ENCODE data around the gene HMGCS1.

Gene HMGCS1

GRCh38 chr5:43304525-43304924, 8.7 kb downstream of the HMGCS1 start:
- H3K27ac ChIP-seq: no peak overlapping the region
- TF ChIP-seq CTCF (conservative IDR thresholded peaks at IDR 0.05) (no peak), ZFX (IDR thresholded peaks at IDR 0.05) (no peak)

- no peak overlapping the region for H3K27ac ChIP-seq
- TF ChIP-seq CTCF (conservative IDR thresholded peaks at IDR 0.05) (no peak), ZFX (IDR thresholded peaks at IDR 0.05) (no peak)
Observed at GRCh38 chr5:43303242-43303641, 10.0 kb downstream of the HMGCS1 start.

- H3K27ac ChIP-seq: no peak overlapping the region
- TF ChIP-seq ZFX (IDR thresholded peaks at IDR 0.05) (no peak), CTCF (conservative IDR thresholded peaks at IDR 0.05) (no peak)
Observed at GRCh38 chr5:43302481-43302880, 10.7 kb downstream of the HMGCS1 start.

- TF ChIP-seq ZFX (IDR thresholded peaks at IDR 0.05): no peak
- TF ChIP-seq CTCF (conservative IDR thresholded peaks at IDR 0.05): no peak
- no peak overlapping the region for H3K27ac ChIP-seq
Observed at GRCh38 chr5:43301653-43302091, 11.5 kb downstream of the HMGCS1 start.

GRCh38 chr5:43300112-43300511, 13.1 kb downstream of the HMGCS1 start:
- TF ChIP-seq ZFX (IDR thresholded peaks at IDR 0.05) (no peak), CTCF (conservative IDR thresholded peaks at IDR 0.05) (no peak)
- no peak overlapping the region for H3K27ac ChIP-seq

GRCh38 chr5:43298443-43298842, 14.8 kb downstream of the HMGCS1 start:
- no peak overlapping the region for H3K27ac ChIP-seq
- TF ChIP-seq ZFX (IDR thresholded peaks at IDR 0.05) (no peak), CTCF (conservative IDR thresholded peaks at IDR 0.05) (no peak)

GRCh38 chr5:43296835-43297234, 16.4 kb downstream of the HMGCS1 start:
- no peak overlapping the region for H3K27ac ChIP-seq
- no peak for TF ChIP-seq ZFX (IDR thresholded peaks at IDR 0.05)
- no peak for TF ChIP-seq CTCF (conservative IDR thresholded peaks at IDR 0.05)

All from C4-2B (cell line).